Measurements from ENCODE around the gene SCCPDH.
"Not testable (repeated sequence)": the region's sequence is repeated elsewhere in the genome, so short reads cannot be mapped to it uniquely, and the experiment has no call there.

SCCPDH gene

GRCh38 chr1:246708166-246708565, 16.0 kb upstream of the SCCPDH start:
- DNase-seq: no peak

- DNase-seq: no peak
Measured at GRCh38 chr1:246709196-246709595, 15.0 kb upstream of the SCCPDH start.

- DNase-seq: no peak
Measured at GRCh38 chr1:246709835-246710234, 14.4 kb upstream of the SCCPDH start.

DNA sequence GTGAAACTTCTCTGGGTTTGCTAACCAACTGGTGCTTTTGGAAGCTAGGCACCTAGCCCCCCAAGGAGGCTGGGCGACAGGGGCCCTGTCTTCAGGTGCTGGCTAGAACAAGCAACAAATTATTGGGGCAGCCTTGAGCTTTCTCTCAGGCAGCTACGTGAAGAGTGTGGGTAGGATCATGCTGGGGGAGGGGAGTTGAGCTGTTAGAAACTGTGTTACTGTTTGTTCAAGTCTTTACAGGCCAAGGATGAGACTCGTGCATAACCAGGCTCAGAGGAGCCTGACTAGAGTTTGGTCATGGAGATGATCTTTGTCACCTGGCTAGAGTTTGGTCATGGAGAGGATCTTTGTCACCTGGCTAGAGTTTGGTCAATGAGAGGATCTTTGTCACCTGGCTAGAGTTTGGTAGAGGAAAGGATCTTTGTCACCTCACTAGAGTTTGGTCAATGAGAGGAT, 12.6 kb upstream of the SCCPDH start:
- DNase-seq: no peak

DNA sequence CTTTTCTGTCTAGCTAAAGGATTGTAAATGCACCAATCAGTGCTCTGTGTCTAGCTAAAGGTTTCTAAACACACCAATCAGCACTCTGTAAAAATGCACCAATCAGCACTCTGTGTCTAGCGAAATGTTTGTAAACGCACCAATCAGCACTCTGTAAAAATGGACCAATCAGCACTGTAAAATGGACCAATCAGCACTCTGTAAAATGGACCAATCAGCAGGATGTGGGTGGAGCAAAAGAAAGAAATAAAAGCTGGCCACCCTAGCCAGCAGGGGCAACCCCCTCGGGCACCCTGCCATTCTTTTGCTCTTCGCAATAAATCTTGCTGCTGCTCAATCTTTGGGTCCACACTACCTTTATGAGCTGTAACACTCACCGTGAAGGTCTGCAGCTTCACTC, 11.8 kb upstream of the SCCPDH start:
- DNase-seq: not testable (repeated sequence)

GRCh38 chr1:246719361-246719760, 4.8 kb upstream of the SCCPDH start:
- DNase-seq: not testable (repeated sequence)

GRCh38 chr1:246720814-246721213, 3.4 kb upstream of the SCCPDH start:
- not testable (repeated sequence) for DNase-seq

DNA sequence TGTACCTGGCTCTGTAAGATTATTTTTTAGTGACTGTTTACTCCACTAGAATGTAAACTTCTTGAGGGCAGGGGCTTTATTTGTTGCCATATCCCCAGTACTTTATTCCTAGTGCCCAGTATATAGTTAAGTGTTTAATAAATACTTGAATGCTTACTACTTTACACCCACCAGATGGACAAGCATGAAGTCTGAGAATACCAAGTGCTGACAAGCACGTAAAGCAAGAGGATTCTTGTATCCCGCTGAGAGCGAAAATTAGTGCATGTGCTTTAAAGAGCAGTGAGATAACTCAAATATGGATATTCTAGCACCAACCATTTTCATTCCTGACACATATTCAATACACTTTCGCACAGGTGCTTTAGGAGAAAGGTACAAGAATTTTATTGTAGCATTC, 1.5 kb upstream of the SCCPDH start:
- DNase-seq: no peak

DNA sequence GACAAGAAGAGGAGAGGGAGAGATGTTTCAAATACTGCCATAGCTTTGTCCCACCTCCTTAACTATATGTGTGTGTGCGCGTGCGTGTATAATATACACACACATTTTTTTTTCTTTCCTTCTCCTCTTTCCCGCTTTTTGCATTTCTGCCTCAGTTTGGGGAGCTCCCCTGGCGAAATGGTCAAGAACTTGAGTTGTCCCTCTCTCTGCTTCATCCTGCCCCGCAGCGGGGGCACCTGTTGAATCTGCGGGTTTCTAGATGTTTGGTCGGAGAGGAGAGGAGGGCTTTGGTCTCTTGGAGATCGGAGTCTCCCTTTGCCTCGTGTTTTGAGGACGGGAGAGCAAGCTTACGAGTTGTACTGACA, 504 bp downstream of the SCCPDH start:
- DNase-seq: no peak

GRCh38 chr1:246725191-246725590, 982 bp downstream of the SCCPDH start:
- no peak for DNase-seq

- no peak for DNase-seq
Measured at GRCh38 chr1:246726255-246726679, 2.1 kb downstream of the SCCPDH start.

DNA sequence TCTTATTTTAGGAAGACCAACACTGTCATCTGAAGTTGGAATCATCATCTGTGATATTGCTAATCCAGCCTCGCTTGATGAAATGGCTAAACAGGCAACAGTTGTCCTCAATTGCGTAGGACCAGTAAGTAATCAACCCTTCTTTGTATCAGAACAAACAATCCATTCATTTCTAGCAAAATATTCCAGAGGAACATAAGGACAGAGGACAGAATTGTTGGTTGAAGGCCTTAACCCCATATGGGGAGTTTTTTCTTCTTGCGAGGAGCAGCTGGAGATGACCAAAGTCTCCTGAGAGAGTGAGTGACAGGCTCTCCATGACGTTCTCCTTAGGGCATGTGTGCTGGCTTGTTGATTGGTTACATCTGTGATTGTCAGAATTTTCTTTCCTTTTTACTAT, 2.7 kb downstream of the SCCPDH start:
- DNase-seq: peak in 1 of 2 donors; percentile 87

- no peak for DNase-seq
Measured at GRCh38 chr1:246727594-246727993, 3.4 kb downstream of the SCCPDH start.

GRCh38 chr1:246728311-246728710, 4.1 kb downstream of the SCCPDH start:
- DNase-seq: no peak

- DNase-seq: not testable (repeated sequence)
Measured at GRCh38 chr1:246729040-246729439, 4.8 kb downstream of the SCCPDH start.

DNA sequence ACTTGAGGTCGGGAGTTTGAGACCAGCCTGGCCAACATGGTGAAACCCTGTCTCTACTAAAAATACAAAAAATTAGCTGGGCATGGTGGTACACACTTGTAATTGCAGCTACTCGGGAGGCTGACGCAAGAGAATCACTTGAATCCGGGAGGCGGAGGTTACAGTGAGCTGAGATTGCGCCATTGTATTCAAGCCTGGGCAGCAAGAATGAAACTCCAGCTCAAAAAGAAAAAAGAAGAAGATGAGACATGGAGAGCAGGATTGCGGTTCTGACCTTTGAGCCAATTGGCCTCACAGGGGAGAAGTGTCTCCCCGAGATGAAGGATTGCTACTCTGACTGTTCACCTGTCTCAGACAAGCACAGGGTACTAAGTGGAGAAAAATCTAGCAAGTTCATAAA, 6.6 kb downstream of the SCCPDH start:
- no peak for DNase-seq

DNA sequence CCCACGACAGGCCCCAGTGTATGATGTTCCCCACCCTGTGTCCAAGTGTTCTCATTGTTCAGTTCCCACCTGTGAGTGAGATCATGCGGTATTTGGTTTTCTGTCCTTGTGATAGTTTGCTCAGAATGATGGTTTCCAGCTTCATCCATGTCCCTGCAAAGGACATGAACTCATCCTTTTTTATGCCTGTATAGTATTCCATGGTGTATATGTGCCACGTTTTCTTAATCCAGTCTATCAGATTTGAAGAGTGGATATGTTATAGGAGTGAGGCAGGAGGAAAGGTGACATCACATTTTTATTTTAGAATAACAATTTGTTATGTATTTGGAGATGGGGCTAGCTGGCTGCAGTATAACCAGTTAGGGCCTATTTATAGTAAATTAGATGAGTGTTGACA, 7.7 kb downstream of the SCCPDH start:
- not testable (repeated sequence) for DNase-seq

DNA sequence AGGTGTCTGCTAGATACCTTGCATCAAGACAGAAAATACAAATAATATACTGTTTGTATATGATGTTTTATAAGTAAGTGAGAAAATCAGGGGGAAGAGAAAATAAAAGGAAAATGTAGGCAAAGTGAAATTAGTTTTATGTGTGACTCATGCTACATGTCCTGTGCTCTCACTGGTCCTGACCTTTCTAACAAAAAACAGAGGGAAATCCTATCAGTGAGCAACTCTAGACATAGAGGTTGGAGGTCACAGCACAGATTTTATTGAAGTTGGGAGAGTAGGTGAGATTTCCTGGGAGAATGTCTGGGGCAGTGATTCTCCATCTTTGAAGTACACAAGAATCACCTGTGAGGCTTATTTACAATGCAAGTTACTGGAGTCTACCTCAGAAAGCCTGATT, 9.5 kb downstream of the SCCPDH start:
- no peak for DNase-seq

DNA sequence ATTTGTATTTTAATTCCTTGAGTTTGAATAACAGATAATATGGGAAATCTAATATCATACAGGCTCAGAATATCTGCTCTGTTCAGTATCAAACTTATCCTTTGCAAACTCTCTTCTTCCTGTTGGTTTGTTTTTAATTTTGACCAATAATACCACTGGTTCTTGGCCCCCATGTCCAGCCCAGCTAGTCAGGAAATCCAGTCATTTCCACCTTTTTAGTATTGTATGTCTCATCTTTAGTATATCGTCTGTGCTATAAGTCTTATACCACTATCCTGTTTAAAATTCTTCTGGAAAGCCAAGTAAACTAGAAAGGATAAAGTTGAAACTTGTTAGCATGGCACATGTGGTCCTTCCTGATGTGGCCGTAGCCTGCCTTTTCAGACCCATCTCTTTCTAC, 10.7 kb downstream of the SCCPDH start:
- no peak for DNase-seq

GRCh38 chr1:246735735-246736134, 11.5 kb downstream of the SCCPDH start:
- DNase-seq: no peak

DNA sequence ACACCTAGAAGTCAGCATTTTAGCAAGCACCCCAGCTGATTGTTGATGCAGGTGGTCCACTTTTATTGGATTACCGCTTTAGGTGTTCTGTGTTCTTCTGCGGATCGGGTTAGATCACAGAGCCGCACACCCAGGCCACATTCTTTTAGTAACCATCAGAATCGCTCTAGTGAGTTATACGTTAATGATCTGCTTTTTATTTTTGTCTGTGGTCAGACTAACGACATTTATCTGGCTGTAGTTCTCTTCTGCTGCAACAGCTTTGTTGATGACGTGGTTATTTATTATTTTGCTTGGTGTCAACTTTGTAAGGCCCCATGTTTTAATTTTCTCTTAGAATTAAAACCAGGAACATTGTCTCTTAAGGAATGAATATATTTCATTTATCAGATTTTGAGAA, 18.2 kb downstream of the SCCPDH start:
- no peak for DNase-seq

GRCh38 chr1:246746155-246746554, 21.9 kb downstream of the SCCPDH start:
- DNase-seq: not testable (repeated sequence)

- DNase-seq: no peak
Measured at GRCh38 chr1:246748006-246748405, 23.8 kb downstream of the SCCPDH start.

DNA sequence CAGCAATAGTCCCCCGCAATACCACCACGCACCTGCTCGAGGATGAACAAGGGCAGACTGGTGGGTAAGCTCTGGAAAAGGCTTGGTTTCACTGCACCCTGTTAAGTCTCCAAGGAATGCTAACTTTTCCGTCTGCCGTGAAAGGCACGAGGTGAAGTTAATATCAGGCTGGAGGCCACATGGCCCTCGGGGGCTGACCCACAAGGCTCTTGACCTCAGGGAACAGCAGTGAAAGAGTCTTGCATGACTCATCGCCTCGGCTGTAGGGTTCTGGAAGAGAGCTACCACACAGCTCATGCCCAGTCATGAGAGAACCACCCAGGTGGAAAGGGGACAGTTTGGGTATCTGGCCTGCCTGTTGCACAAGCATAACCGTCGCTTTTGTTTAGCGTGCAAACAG, 24.7 kb downstream of the SCCPDH start:
- no peak for DNase-seq

- DNase-seq: no peak
Measured at GRCh38 chr1:246750752-246751151, 26.5 kb downstream of the SCCPDH start.
